ENCODE results near the gene RND2. TPM values are rescaled to one million over a fixed set of nuclear protein-coding genes. Genes with fewer than 3 reads are reported as not detected.

RND2 gene
- total and polyA plus RNA-seq, 9 of the 15 experiments (the other 6 are each of a cell fraction or from before 2014, with no cell fraction given): 0.15 to 1.9 (median 0.98) TPM

- no peak; the same call in 1 of the 2 replicates for TF ChIP-seq ZBTB7A (IDR thresholded peaks at IDR 0.05; ENCODE audit: borderline replicate concordance, control insufficient read depth, low read depth, low read length)
- no peak for TF ChIP-seq KLF1 (tag; IDR thresholded peaks at IDR 0.05)
- 0 out of 2 replicates have a peak, but pooled peaks have one; percentile 15 for TF ChIP-seq EGR1 (conservative IDR thresholded peaks at IDR 0.05)
- TF ChIP-seq CREB1 (IDR thresholded peaks at IDR 0.05): no peak; the same call in 1 of the 2 replicates
- no peak for TF ChIP-seq CREB1 (CRISPR knock-in tag; IDR thresholded peaks at IDR 0.05)
- peak; percentile 48 for TF ChIP-seq VEZF1 (CRISPR knock-in tag; IDR thresholded peaks at IDR 0.05)
- 0 out of 2 replicates have a peak, but pooled peaks have one; percentile 7 for TF ChIP-seq CREM (IDR thresholded peaks at IDR 0.05; ENCODE audit: low read depth)
- no peak for TF ChIP-seq ZSCAN29 (IDR thresholded peaks at IDR 0.05)
- TF ChIP-seq SRF (CRISPR knock-in tag; IDR thresholded peaks at IDR 0.05): peak; percentile 90 to 98
- TF ChIP-seq HDAC3 (IDR thresholded peaks at IDR 0.05; ENCODE audit: borderline replicate concordance, partially characterized antibody): no peak
- no peak for TF ChIP-seq CEBPG (CRISPR knock-in tag; IDR thresholded peaks at IDR 0.05)
- no peak for TF ChIP-seq CEBPG (tag; conservative IDR thresholded peaks at IDR 0.05 in 1 of 2, IDR thresholded peaks at IDR 0.05 in 1 of 2)
- TF ChIP-seq RBM34 (IDR thresholded peaks at IDR 0.05; ENCODE audit: borderline replicate concordance, insufficient read depth, low read length): no peak
- TF ChIP-seq NEUROD1 (IDR thresholded peaks at IDR 0.05; ENCODE audit: borderline replicate concordance, low read depth, low read length, partially characterized antibody): peak; percentile 53
- TF ChIP-seq BRD4 (IDR thresholded peaks at IDR 0.05): peak; percentile 19; the same call in 1 of the 2 replicates
- peak; percentile 36; the same call in 1 of the 2 replicates for TF ChIP-seq ZFX (CRISPR knock-in tag; IDR thresholded peaks at IDR 0.05)
- TF ChIP-seq PHB2 (IDR thresholded peaks at IDR 0.05; ENCODE audit: low read depth): no peak
- no peak for TF ChIP-seq XRCC4 (IDR thresholded peaks at IDR 0.05; ENCODE audit: extremely low read depth, insufficient read depth, insufficient read length)
- TF ChIP-seq ZNF584 (CRISPR knock-in tag; IDR thresholded peaks at IDR 0.05; ENCODE audit: low read depth): peak; percentile 58; the same call in 1 of the 2 replicates
- no peak for TF ChIP-seq ZFP30 (CRISPR knock-in tag; IDR thresholded peaks at IDR 0.05; ENCODE audit: borderline replicate concordance)
- TF ChIP-seq MYC (IDR thresholded peaks at IDR 0.05; ENCODE audit: low read depth, low read length): 0 out of 2 replicates have a peak, but pooled peaks have one; percentile 50
- no peak for TF ChIP-seq MYC (CRISPR knock-in tag; IDR thresholded peaks at IDR 0.05; ENCODE audit: borderline replicate concordance, low read depth)
- TF ChIP-seq RBFOX2 (IDR thresholded peaks at IDR 0.05; ENCODE audit: low read depth, low read length): peak; percentile 62
- TF ChIP-seq SUPT5H (IDR thresholded peaks at IDR 0.05): peak; percentile 33
- TF ChIP-seq ZNF699 (CRISPR knock-in tag; IDR thresholded peaks at IDR 0.05; ENCODE audit: insufficient replicate concordance): no peak
These were observed 45.3 kb upstream of the RND2 start, which contains the start of gene PTGES3L (continued) for GRCh38 chr17:42979511-42980273.

Data from K562 (cell line).